ENCODE data around the gene OR2M7. TPM values are rescaled to one million over a fixed set of nuclear protein-coding genes. Genes with fewer than 3 reads are reported as not detected.
"Not testable (repeated sequence)": the region's sequence is repeated elsewhere in the genome, so short reads cannot be mapped to it uniquely, and the experiment has no call there.

OR2M7 gene, protein sequence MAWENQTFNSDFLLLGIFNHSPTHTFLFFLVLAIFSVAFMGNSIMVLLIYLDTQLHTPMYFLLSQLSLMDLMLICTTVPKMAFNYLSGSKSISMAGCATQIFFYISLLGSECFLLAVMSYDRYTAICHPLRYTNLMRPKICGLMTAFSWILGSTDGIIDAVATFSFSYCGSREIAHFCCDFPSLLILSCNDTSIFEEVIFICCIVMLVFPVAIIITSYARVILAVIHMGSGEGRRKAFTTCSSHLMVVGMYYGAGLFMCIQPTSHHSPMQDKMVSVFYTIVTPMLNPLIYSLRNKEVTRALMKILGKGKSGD
- polyA plus RNA-seq (ENCODE audit: low read depth in 6 of 6): not detected

- Mint-ChIP-seq H3K9me3 (peaks cover 0 to 6% (median 0%) of the 10 kb centered on the region in 7 donors), H3K27me3 (peaks cover 0 to 8% (median 5%) of the 10 kb centered on the region in 3 donors), H3K36me3 (no peaks in the 10 kb centered on the region), H3K4me3 (no peak within 1 kb of the TSS), H3K27ac (peak within 1 kb of the TSS in 1 of 6 donors; percentile 11), H3K4me1 (no peaks in the 10 kb centered on the region)
- DNase-seq (no peak), ATAC-seq (ENCODE audit: low read depth in 2 of 2) (no peak)
Observed at GRCh38 chr1:248324468-248324867, at the start of gene OR2M7. Gene OR2M7, minus strand, starts transcription at chr1:248324568. Its CDS starts 0 bp downstream, at chr1:248324568.

DNA sequence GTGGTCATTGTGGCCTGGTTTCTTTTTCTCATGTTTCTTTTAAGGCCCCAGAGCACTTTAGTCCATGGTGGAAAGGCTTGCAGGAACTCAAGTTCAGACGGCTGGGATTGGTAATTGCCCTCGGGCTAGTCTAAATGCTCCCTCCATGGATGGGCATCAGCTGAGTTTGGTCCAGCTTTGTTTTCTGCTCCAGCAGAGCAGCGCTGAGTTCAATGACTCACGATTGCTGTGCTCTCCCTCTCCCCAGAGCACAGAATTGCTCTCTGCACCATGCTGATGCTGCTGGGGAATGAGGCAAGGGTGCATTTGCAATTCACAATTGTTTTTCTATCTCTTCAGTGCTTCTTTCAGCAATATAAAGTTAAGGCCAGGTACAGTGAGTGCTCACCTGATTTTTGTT, 49.4 kb upstream of the OR2M7 start:
- H3K27ac Mint-ChIP-seq: no peak overlapping the region
- no peak overlapping the region for H3K4me3 Mint-ChIP-seq
- no peaks in the 10 kb centered on the region for H3K36me3 Mint-ChIP-seq
- ATAC-seq (ENCODE audit: low read depth in 2 of 2) (no peak), DNase-seq (no peak)
- H3K27me3 Mint-ChIP-seq: peaks cover 0 to 12% (median 8%) of the 10 kb centered on the region in 3 donors
- peaks cover 0 to 5% (median 0%) of the 10 kb centered on the region in 3 donors for H3K4me1 Mint-ChIP-seq
- no peaks in the 10 kb centered on the region for H3K9me3 Mint-ChIP-seq

GRCh38 chr1:248372394-248372793, 48.0 kb upstream of the OR2M7 start:
- Mint-ChIP-seq H3K4me3 (no peak overlapping the region), H3K27me3 (peaks cover 0 to 12% (median 8%) of the 10 kb centered on the region in 3 donors), H3K27ac (no peak overlapping the region), H3K36me3 (no peaks in the 10 kb centered on the region), H3K4me1 (peaks cover 0 to 5% (median 0%) of the 10 kb centered on the region in 3 donors), H3K9me3 (no peaks in the 10 kb centered on the region)
- ATAC-seq (ENCODE audit: low read depth in 2 of 2): no peak
- no peak for DNase-seq

DNA sequence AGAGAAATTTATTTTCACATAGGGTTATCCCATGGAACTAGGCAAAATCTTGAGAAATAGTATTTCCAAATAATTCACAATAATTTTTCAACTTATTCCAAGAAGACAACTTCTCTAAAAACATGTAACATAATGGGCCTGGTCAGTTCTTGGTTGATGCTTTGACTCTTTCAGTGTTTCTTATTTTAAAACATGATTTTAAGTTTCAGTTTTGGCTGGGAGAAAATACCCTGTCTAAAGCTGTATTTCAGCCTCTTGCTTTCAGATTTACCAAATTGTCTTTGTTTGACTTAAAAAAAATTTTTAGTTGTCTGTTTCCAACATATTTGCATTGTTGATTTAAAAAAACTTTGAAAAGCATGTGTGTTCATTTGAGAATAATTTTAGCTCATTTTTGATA, 42.2 kb upstream of the OR2M7 start:
- H3K9me3 Mint-ChIP-seq: peaks cover 0 to 10% (median 0%) of the 10 kb centered on the region in 7 donors
- no peak for ATAC-seq (ENCODE audit: low read depth in 2 of 2)

GRCh38 chr1:248361121-248361715, 36.9 kb upstream of the OR2M7 start, which contains the start of gene OR2T4:
Gene OR2T4, plus strand, starts transcription at chr1:248361665. Its CDS starts 0 bp downstream, at chr1:248361665.
- peaks cover 0 to 3% (median 0%) of the 10 kb centered on the region in 3 donors for H3K4me1 Mint-ChIP-seq
- ATAC-seq (ENCODE audit: low read depth in 2 of 2): no peak
- no peak within 1 kb of the TSS for H3K27ac Mint-ChIP-seq
- H3K4me3 Mint-ChIP-seq: no peak within 1 kb of the TSS
- H3K27me3 Mint-ChIP-seq: peaks cover 0 to 8% (median 6%) of the 10 kb centered on the region in 3 donors
- H3K9me3 Mint-ChIP-seq: peaks cover 0 to 10% (median 0%) of the 10 kb centered on the region in 7 donors
- H3K36me3 Mint-ChIP-seq: no peaks in the 10 kb centered on the region
- no peak for DNase-seq

More for the DNA sequence above, 42.2 kb upstream of the OR2M7 start:
- Mint-ChIP-seq H3K4me3 (no peak overlapping the region), H3K27me3 (peaks cover 6 to 9% (median 8%) of the 10 kb centered on the region in 3 donors), H3K4me1 (no peaks in the 10 kb centered on the region), H3K27ac (no peak overlapping the region), H3K36me3 (no peaks in the 10 kb centered on the region)
- DNase-seq: no peak

DNA sequence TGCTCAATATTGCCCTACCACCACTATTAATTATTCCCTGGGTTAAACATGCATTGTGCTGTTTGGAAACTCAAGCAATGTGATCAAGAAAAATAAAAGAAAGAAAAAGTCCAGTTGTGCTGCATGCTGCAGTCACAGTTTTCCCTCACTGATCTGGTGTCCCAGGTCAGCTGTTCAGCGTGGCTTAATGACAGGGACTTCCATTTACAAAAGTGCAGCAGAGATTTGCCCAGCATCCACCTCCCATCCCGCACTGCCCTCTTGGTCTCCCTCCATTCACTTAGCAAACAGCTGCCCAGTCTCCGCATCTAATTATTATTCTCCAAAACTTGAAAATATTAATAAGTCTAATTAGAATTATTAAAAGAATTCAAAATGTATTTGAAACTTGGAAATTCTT, 35.0 kb upstream of the OR2M7 start:
- H3K4me3 Mint-ChIP-seq: no peak overlapping the region

GRCh38 chr1:248348475-248348874, 24.1 kb upstream of the OR2M7 start, which contains the start of gene OR14C36:
Gene OR14C36, plus strand, starts transcription at chr1:248348775. Its CDS starts 0 bp downstream, at chr1:248348775.
- Mint-ChIP-seq H3K9me3 (no peaks in the 10 kb centered on the region), H3K4me3 (no peak within 1 kb of the TSS), H3K36me3 (no peaks in the 10 kb centered on the region), H3K27me3 (peaks cover 0 to 13% (median 10%) of the 10 kb centered on the region in 3 donors), H3K4me1 (no peaks in the 10 kb centered on the region), H3K27ac (no peak within 1 kb of the TSS)
- DNase-seq (no peak), ATAC-seq (ENCODE audit: low read depth in 2 of 2) (no peak)

More for the DNA sequence above, 35.0 kb upstream of the OR2M7 start:
- ATAC-seq (ENCODE audit: low read depth in 2 of 2) (no peak), DNase-seq (no peak)
- H3K4me1 Mint-ChIP-seq: peaks cover 0 to 3% (median 0%) of the 10 kb centered on the region in 3 donors
- H3K36me3 Mint-ChIP-seq: no peaks in the 10 kb centered on the region
- no peak overlapping the region for H3K27ac Mint-ChIP-seq
- H3K9me3 Mint-ChIP-seq: peaks cover 0 to 3% (median 0%) of the 10 kb centered on the region in 7 donors
- peaks cover 0 to 8% (median 6%) of the 10 kb centered on the region in 3 donors for H3K27me3 Mint-ChIP-seq

- H3K27ac Mint-ChIP-seq: no peak overlapping the region
- no peaks in the 10 kb centered on the region for H3K36me3 Mint-ChIP-seq
- H3K27me3 Mint-ChIP-seq: peaks cover 0 to under 1% (median 0%) of the 10 kb centered on the region in 3 donors
- no peak for DNase-seq
- no peaks in the 10 kb centered on the region for H3K4me1 Mint-ChIP-seq
- H3K4me3 Mint-ChIP-seq: no peak overlapping the region
- no peaks in the 10 kb centered on the region for H3K9me3 Mint-ChIP-seq
- no peak for ATAC-seq (ENCODE audit: low read depth in 2 of 2)
Observed at GRCh38 chr1:248343451-248343850, 19.1 kb upstream of the OR2M7 start.

- Mint-ChIP-seq H3K27ac (no peak overlapping the region), H3K9me3 (peaks cover 5 to 43% (median 30%) of the 10 kb centered on the region in 7 donors), H3K36me3 (peaks cover 0 to 18% of the 10 kb centered on the region in 2 donors), H3K4me3 (no peak overlapping the region), H3K27me3 (peaks cover 0 to 22% (median 18%) of the 10 kb centered on the region in 3 donors), H3K4me1 (no peaks in the 10 kb centered on the region)
- no peak for ATAC-seq (ENCODE audit: low read depth in 2 of 2)
- DNase-seq: no peak
Observed at GRCh38 chr1:248316796-248317195, 7.6 kb downstream of the OR2M7 start.

GRCh38 chr1:248306740-248307139, 17.6 kb downstream of the OR2M7 start:
- not testable (repeated sequence) for H3K4me1 Mint-ChIP-seq; H3K4me3 Mint-ChIP-seq; ATAC-seq (ENCODE audit: low read depth in 2 of 2); H3K27ac Mint-ChIP-seq; H3K27me3 Mint-ChIP-seq; DNase-seq; H3K36me3 Mint-ChIP-seq; H3K9me3 Mint-ChIP-seq

DNA sequence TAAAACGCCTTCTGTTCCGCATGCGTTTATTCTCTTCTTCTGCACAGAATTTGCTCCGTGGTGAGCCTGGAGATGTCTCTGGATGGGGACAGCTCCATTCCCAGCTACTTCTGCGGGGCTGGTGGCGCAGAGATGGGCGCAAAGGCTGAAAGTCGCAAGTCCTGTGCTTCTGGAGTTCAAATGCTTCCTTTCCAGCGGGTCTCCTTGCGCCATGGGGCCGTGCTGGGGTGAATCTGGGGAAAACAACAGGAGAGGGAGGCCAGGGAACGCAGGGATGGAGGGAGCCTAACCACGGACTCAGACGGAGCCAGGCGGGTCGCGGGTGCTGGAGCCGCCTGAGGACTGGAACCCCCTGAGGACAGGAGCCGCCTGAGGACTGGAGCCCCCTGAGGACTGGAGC, 18.3 kb downstream of the OR2M7 start:
- no peaks in the 10 kb centered on the region for H3K4me1 Mint-ChIP-seq
- no peak for ATAC-seq (ENCODE audit: low read depth in 2 of 2)
- no peak overlapping the region for H3K27ac Mint-ChIP-seq
- no peak overlapping the region for H3K4me3 Mint-ChIP-seq
- peaks cover 0 to 3% (median 0%) of the 10 kb centered on the region in 3 donors for H3K27me3 Mint-ChIP-seq
- H3K9me3 Mint-ChIP-seq: peaks cover 0 to 2% (median 0%) of the 10 kb centered on the region in 7 donors
- DNase-seq: no peak
- no peaks in the 10 kb centered on the region for H3K36me3 Mint-ChIP-seq

- not testable (repeated sequence) for ATAC-seq (ENCODE audit: low read depth in 2 of 2); H3K4me3 Mint-ChIP-seq; H3K36me3 Mint-ChIP-seq; H3K27ac Mint-ChIP-seq; H3K4me1 Mint-ChIP-seq; H3K27me3 Mint-ChIP-seq; DNase-seq; H3K9me3 Mint-ChIP-seq
Observed at GRCh38 chr1:248305672-248306071, 18.7 kb downstream of the OR2M7 start.

- peaks cover 0 to 3% (median 0%) of the 10 kb centered on the region in 3 donors for H3K27me3 Mint-ChIP-seq
- peaks cover 0 to 12% (median 0%) of the 10 kb centered on the region in 7 donors for H3K9me3 Mint-ChIP-seq
- DNase-seq (no peak), ATAC-seq (ENCODE audit: low read depth in 2 of 2) (no peak)
- no peak within 1 kb of the TSS for H3K4me3 Mint-ChIP-seq
- H3K27ac Mint-ChIP-seq: no peak within 1 kb of the TSS
- H3K4me1 Mint-ChIP-seq: no peaks in the 10 kb centered on the region
- no peaks in the 10 kb centered on the region for H3K36me3 Mint-ChIP-seq
Observed at GRCh38 chr1:248303324-248303723, 21.0 kb downstream of the OR2M7 start, which contains the start of gene OR2T12. Gene OR2T12, minus strand, starts transcription at chr1:248303424. Its CDS starts 7,846 bp downstream, at chr1:248295578.
